Colonic mucosa (tissue), 4 donors: Measurements from ENCODE around the gene ARPC2. TPM values are rescaled to one million over a fixed set of nuclear protein-coding genes. Genes with fewer than 3 reads are reported as not detected.
A peak's percentile ranks its signal among the peaks of the same experiment; 100 is the strongest.

Experiments
- DNase-seq: peaks from one replicate; pipeline ENCODE4 v3.0.0-alpha.2; 2020
- H3K27ac ChIP-seq: fragments of 200-600 bp; one replicate; pipeline ENCODE4 v1.8.0; 2021
- H3K27me3 ChIP-seq: fragments of 200-600 bp; one replicate; pipeline ENCODE4 v1.8.0; 2021
- H3K36me3 ChIP-seq: fragments of 200-600 bp; one replicate; pipeline ENCODE4 v1.8.0; 2021
- H3K4me1 ChIP-seq: fragments of 200-600 bp; one replicate; pipeline ENCODE4 v1.8.0; 2021; ENCODE audit warnings: mild to moderate bottlenecking
- H3K4me3 ChIP-seq: fragments of 200-600 bp; one replicate; pipeline ENCODE4 v1.8.0; 2021
- H3K9ac ChIP-seq, 2 donors: one replicate each; pipeline ENCODE4 v1.7.0; 2013; ENCODE audit warnings: control low read depth in 2 of 2, low read depth in 2 of 2, low read length in 2 of 2
- H3K9me3 ChIP-seq: fragments of 200-600 bp; one replicate; pipeline ENCODE4 v1.8.0; 2021
- CTCF ChIP-seq: fragments of 200-600 bp; IDR thresholded peaks from one replicate; pipeline ENCODE4 v1.8.0; 2022; ENCODE audit warnings: antibody characterized with exemption, mild to moderate bottlenecking
- intact Hi-C: fragments of 100-400 bp; cut with DNase I; formaldehyde crosslinking; loops from one replicate; pipeline ENCODE4 v1.14.1; 2022
- total RNA-seq, 2 donors: library from RNA; stranded (reverse); fragmentation: NEBNext Ultra II Directional in 1 of 2; extraction: Animal tissue kit (Norgen Biotek cat#: 25700) in 1 of 2; gene quantifications; one replicate each; pipeline ENCODE4 v1.2.1, GENCODE V29; 2021
- donor health status: healthy.
- donor health status: DM: no; HTN: no; CAD: no.
- donor health status: DM: no; HTN: no; CAD: no.

Gene ARPC2
- total RNA-seq, 2 donors from 2014 or later, result 282 to 346 TPM

- H3K9me3 ChIP-seq, result no peaks in the 10 kb centered on the region
- DNase-seq, result no peak
- H3K27me3 ChIP-seq, result no peaks in the 10 kb centered on the region
- H3K27ac ChIP-seq, result peak overlapping the region; percentile 18
- intact Hi-C loops, result no loop called here
- no peak overlapping the region for H3K9ac ChIP-seq
- peaks cover 25% of the 10 kb centered on the region for H3K4me1 ChIP-seq
- no peak overlapping the region for H3K4me3 ChIP-seq
- no peak for TF ChIP-seq CTCF
- H3K36me3 ChIP-seq, result peaks cover 41% of the 10 kb centered on the region
Measured at GRCh38 chr2:218281449-218281848, 64.5 kb downstream of the ARPC2 start.

GRCh38 chr2:218282173-218282991 is 65.4 kb downstream of the ARPC2 start:
- H3K9me3 ChIP-seq, result no peaks in the 10 kb centered on the region
- no peak overlapping the region for H3K4me3 ChIP-seq
- DNase-seq, result no peak
- intact Hi-C loops, result no loop called here
- H3K27ac ChIP-seq, result peak overlapping the region; percentile 18
- no peak for TF ChIP-seq CTCF
- no peaks in the 10 kb centered on the region for H3K27me3 ChIP-seq
- peaks cover 33% of the 10 kb centered on the region for H3K36me3 ChIP-seq
- H3K4me1 ChIP-seq, result peaks cover 25% of the 10 kb centered on the region
- H3K9ac ChIP-seq, result peak overlapping the region; percentile 38 to 58

GRCh38 chr2:218284106-218284811 is 67.3 kb downstream of the ARPC2 start:
- Histone ChIP-seq H3K36me3 (peaks cover 21% of the 10 kb centered on the region), H3K4me3 (no peak overlapping the region)
- intact Hi-C loops, result no loop called here

GRCh38 chr2:218285604-218286003 is 68.6 kb downstream of the ARPC2 start:
- DNase-seq, result no peak
- no peaks in the 10 kb centered on the region for H3K27me3 ChIP-seq
- TF ChIP-seq CTCF, result no peak
- H3K36me3 ChIP-seq, result peaks cover 11% of the 10 kb centered on the region
- peak overlapping the region; percentile 81 to 92 for H3K9ac ChIP-seq
- peaks cover 43% of the 10 kb centered on the region for H3K4me1 ChIP-seq
- H3K27ac ChIP-seq, result peak overlapping the region; percentile 98
- peak overlapping the region; percentile 32 for H3K4me3 ChIP-seq
- intact Hi-C loops, result no loop called here
- no peaks in the 10 kb centered on the region for H3K9me3 ChIP-seq

More at GRCh38 chr2:218284106-218284811, 67.3 kb downstream of the ARPC2 start:
- no peak for TF ChIP-seq CTCF
- Histone ChIP-seq H3K27me3 (no peaks in the 10 kb centered on the region), H3K27ac (peak overlapping the region; percentile 24), H3K4me1 (peaks cover 34% of the 10 kb centered on the region), H3K9ac (peak overlapping the region; percentile 30 to 53), H3K9me3 (no peaks in the 10 kb centered on the region)
- DNase-seq, result no peak

- peaks cover 3% of the 10 kb centered on the region for H3K36me3 ChIP-seq
- peak overlapping the region; percentile 98 for H3K27ac ChIP-seq
- no peaks in the 10 kb centered on the region for H3K9me3 ChIP-seq
- no peak for TF ChIP-seq CTCF
- DNase-seq, result peak; percentile 97
- no peaks in the 10 kb centered on the region for H3K27me3 ChIP-seq
- H3K9ac ChIP-seq, result peak overlapping the region; percentile 81 to 92
- H3K4me1 ChIP-seq, result peaks cover 43% of the 10 kb centered on the region
- intact Hi-C loops, result no loop called here
- H3K4me3 ChIP-seq, result peak overlapping the region; percentile 32
Measured at GRCh38 chr2:218286570-218287459, 69.8 kb downstream of the ARPC2 start.
